GM18870 (cell line): ENCODE data around the gene MROH2A.

ENCODE experiments used
- ATAC-seq: cut with Tn5 transposase; IDR thresholded peaks from one replicate; pipeline ENCODE4 v1.9.1; 2021; ENCODE audit warnings: moderate library complexity; ENCODE audit not compliant: unreplicated experiment

The MROH2A gene

GRCh38 chr2:233817995-233818638 lies 40.0 kb downstream of the MROH2A start:
- ATAC-seq: no peak

- ATAC-seq: no peak
These were observed 40.8 kb downstream of the MROH2A start for GRCh38 chr2:233818639-233819621.

- no peak for ATAC-seq
These were observed 42.0 kb downstream of the MROH2A start for GRCh38 chr2:233819884-233820773.

GRCh38 chr2:233820774-233821105 lies 42.6 kb downstream of the MROH2A start:
- no peak for ATAC-seq

- ATAC-seq: no peak
These were observed 43.1 kb downstream of the MROH2A start for GRCh38 chr2:233821196-233821595.

GRCh38 chr2:233821709-233822100 lies 43.6 kb downstream of the MROH2A start:
- ATAC-seq: no peak

- ATAC-seq: no peak
These were observed 44.1 kb downstream of the MROH2A start for GRCh38 chr2:233822101-233822771.

GRCh38 chr2:233822781-233823730 lies 44.9 kb downstream of the MROH2A start:
- no peak for ATAC-seq

- no peak for ATAC-seq
These were observed 45.6 kb downstream of the MROH2A start for GRCh38 chr2:233823731-233824121.

GRCh38 chr2:233824373-233824772 lies 46.2 kb downstream of the MROH2A start:
- ATAC-seq: no peak

GRCh38 chr2:233828546-233829192 lies 50.5 kb downstream of the MROH2A start:
- no peak for ATAC-seq

GRCh38 chr2:233829193-233830110 lies 51.3 kb downstream of the MROH2A start:
- no peak for ATAC-seq

GRCh38 chr2:233830111-233830802 lies 52.1 kb downstream of the MROH2A start:
- no peak for ATAC-seq

- ATAC-seq: no peak
These were observed 53.0 kb downstream of the MROH2A start for GRCh38 chr2:233831011-233831721.

GRCh38 chr2:233831861-233832260 lies 53.7 kb downstream of the MROH2A start:
- ATAC-seq: no peak

GRCh38 chr2:233832414-233832813 lies 54.3 kb downstream of the MROH2A start:
- no peak for ATAC-seq

- ATAC-seq: no peak
These were observed 54.8 kb downstream of the MROH2A start for GRCh38 chr2:233832869-233833311.
